ENCODE measurements around the gene NOP56.

NOP56 gene

DNA sequence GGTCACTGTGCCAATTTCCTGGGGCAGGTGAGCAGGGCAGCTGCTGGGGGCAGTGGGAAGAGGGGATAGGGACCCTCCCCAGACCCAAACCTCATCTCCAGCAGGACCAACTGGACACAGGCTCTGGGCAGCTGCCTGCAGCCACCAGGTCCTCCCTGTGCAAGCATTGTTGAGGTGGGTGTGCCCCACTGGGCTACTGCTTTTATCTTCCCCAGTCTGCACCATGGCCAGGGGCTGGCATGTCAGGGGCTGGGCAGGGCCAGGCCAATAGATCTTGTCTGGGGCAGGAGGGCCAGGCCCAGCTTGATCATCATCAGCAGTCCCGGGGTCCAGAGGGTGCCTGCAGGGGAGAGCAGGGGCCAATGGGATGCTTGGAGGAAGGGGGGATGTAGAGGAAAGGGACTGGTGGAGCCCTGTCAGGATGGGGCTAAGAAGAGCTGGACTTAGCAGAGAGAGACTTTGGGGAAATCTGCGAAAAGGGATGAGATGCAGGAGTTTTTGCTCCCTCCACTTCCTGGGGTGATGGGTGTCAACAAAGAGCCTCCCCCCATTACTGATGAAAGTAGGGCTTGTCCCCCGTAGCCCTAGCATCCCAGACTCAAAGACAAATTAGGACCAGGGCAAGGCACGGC is 45.9 kb downstream of the NOP56 start:
- Histone ChIP-seq H3K36me3 (ENCODE audit: control insufficient read depth, insufficient read depth, low read length) (no peaks in the 10 kb centered on the region), H3K4me3 (ENCODE audit: low read depth, low read length) (no peak overlapping the region), H3K9me3 (ENCODE audit: control insufficient read depth, insufficient read depth, low read length) (no peaks in the 10 kb centered on the region), H3K27me3 (ENCODE audit: control insufficient read depth, insufficient read depth, low read length) (peaks cover 91% of the 10 kb centered on the region), H3K4me1 (ENCODE audit: control insufficient read depth, insufficient read depth, low read length) (peaks cover 17% of the 10 kb centered on the region), H3K9ac (ENCODE audit: low read depth, low read length) (no peak overlapping the region)

- Histone ChIP-seq H3K36me3 (ENCODE audit: control insufficient read depth, insufficient read depth, low read length) (no peaks in the 10 kb centered on the region), H3K27me3 (ENCODE audit: control insufficient read depth, insufficient read depth, low read length) (peaks cover 92% of the 10 kb centered on the region), H3K9me3 (ENCODE audit: control insufficient read depth, insufficient read depth, low read length) (no peaks in the 10 kb centered on the region), H3K9ac (ENCODE audit: low read depth, low read length) (no peak overlapping the region), H3K4me1 (ENCODE audit: control insufficient read depth, insufficient read depth, low read length) (peaks cover 17% of the 10 kb centered on the region), H3K4me3 (ENCODE audit: low read depth, low read length) (no peak overlapping the region)
Observed at GRCh38 chr20:2698912-2699311, 46.5 kb downstream of the NOP56 start.

DNA sequence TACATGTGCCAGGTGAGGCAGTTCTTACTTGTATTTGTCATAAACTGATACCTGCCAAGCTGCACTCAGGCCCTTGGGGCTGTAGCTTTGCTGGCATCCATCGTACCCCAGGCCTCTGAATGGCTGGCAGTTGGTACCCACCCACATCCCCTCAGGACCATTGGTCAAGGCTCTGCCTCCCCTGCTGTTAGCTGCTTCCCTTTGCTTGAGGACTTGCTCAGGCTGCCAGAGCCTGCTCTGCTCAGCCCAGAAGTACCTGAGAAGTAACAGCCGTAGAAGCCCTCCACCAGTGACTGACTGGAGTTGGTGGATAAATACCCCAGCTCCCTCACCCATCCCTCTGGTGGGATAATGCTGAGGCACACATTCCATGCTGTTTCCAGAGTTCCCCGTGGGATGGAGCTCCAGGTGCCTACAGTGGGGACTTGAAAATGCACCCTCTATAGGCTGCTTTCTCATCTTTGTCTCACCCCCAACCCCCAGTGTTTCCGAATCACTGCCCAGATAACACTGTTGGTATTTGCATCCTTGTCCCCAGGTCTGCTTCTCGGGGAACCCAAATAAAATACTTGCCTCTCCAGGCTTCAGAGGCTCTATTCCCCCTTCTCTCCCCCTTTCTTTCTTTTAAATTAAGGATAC is 47.5 kb downstream of the NOP56 start:
- peaks cover 92% of the 10 kb centered on the region for H3K27me3 ChIP-seq (ENCODE audit: control insufficient read depth, insufficient read depth, low read length)
- no peak overlapping the region for H3K4me3 ChIP-seq (ENCODE audit: low read depth, low read length)

GRCh38 chr20:2700913-2701620 is 48.6 kb downstream of the NOP56 start:
- no peaks in the 10 kb centered on the region for H3K36me3 ChIP-seq (ENCODE audit: control insufficient read depth, insufficient read depth, low read length)
- H3K9me3 ChIP-seq (ENCODE audit: control insufficient read depth, insufficient read depth, low read length): no peaks in the 10 kb centered on the region
- peaks cover 20% of the 10 kb centered on the region for H3K4me1 ChIP-seq (ENCODE audit: control insufficient read depth, insufficient read depth, low read length)
- H3K9ac ChIP-seq (ENCODE audit: low read depth, low read length): no peak overlapping the region
- H3K27me3 ChIP-seq (ENCODE audit: control insufficient read depth, insufficient read depth, low read length): peaks cover 91% of the 10 kb centered on the region
- H3K4me3 ChIP-seq (ENCODE audit: low read depth, low read length): peak overlapping the region; percentile 30

More for the DNA sequence above, 47.5 kb downstream of the NOP56 start:
- H3K36me3 ChIP-seq (ENCODE audit: control insufficient read depth, insufficient read depth, low read length): no peaks in the 10 kb centered on the region
- peaks cover 17% of the 10 kb centered on the region for H3K4me1 ChIP-seq (ENCODE audit: control insufficient read depth, insufficient read depth, low read length)
- no peaks in the 10 kb centered on the region for H3K9me3 ChIP-seq (ENCODE audit: control insufficient read depth, insufficient read depth, low read length)
- H3K9ac ChIP-seq (ENCODE audit: low read depth, low read length): no peak overlapping the region

DNA sequence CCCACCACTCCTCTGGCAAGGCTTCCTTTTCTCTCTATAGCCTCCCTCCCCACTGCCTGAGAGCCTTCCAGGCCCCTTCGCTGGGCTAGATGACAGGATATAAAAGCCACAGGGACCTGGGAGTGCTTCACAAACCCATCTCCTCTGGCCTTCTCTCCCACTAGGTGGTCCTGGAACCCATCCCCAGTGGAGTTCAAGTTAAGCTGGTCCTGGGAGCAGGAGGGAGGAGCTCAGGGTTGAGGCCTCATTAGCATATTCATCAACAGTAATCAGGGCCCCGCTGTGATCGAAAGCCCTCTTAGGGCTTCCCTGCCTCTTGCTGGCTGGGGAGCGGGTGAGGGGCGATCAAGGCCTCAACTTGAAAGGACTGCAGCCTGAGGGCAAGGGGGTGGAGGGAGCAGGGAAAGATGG is 49.2 kb downstream of the NOP56 start:
- no peak overlapping the region for H3K9ac ChIP-seq (ENCODE audit: low read depth, low read length)
- peak overlapping the region; percentile 30 for H3K4me3 ChIP-seq (ENCODE audit: low read depth, low read length)
- H3K9me3 ChIP-seq (ENCODE audit: control insufficient read depth, insufficient read depth, low read length): no peaks in the 10 kb centered on the region
- H3K4me1 ChIP-seq (ENCODE audit: control insufficient read depth, insufficient read depth, low read length): peaks cover 24% of the 10 kb centered on the region
- H3K27me3 ChIP-seq (ENCODE audit: control insufficient read depth, insufficient read depth, low read length): peaks cover 91% of the 10 kb centered on the region
- H3K36me3 ChIP-seq (ENCODE audit: control insufficient read depth, insufficient read depth, low read length): no peaks in the 10 kb centered on the region

DNA sequence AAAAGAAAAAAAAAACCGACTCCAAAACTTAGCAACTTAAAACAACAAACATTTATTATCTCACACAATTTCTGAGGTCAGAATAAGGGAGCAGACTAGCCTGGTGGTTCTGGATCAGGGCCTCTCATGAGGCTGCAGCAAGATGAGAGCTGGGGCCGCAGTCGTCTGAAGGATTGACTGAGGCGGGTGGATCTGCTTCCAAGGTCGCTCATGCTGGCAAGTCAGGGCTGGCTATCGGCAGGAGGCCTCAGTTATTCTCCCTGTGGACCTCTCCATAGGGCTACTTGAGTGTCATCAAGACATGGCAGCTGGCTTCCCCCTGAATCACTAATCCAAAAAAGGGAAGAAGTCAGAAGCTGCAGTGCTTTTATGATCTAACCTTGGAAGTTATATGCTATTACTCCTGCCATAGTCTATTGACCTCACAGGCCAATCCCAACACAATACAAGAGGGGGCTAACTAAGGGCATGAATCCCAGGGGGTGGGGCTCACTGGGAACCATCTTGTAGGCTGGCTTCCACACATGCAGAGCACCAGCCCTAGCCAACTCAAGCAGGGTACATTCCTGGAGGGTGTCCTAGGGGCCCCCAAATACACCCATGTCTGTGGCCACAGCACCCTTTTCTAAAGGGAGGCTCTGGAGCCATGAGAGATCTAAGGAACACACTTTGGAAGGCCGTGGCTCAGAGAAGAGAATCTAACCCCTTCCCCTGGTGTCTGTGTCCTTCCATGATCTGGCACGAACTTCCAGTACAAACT is 51.5 kb downstream of the NOP56 start:
- Histone ChIP-seq H3K4me1 (ENCODE audit: control insufficient read depth, insufficient read depth, low read length) (peaks cover 28% of the 10 kb centered on the region), H3K27me3 (ENCODE audit: control insufficient read depth, insufficient read depth, low read length) (peaks cover 84% of the 10 kb centered on the region), H3K36me3 (ENCODE audit: control insufficient read depth, insufficient read depth, low read length) (no peaks in the 10 kb centered on the region), H3K9me3 (ENCODE audit: control insufficient read depth, insufficient read depth, low read length) (no peaks in the 10 kb centered on the region), H3K9ac (ENCODE audit: low read depth, low read length) (no peak overlapping the region), H3K4me3 (ENCODE audit: low read depth, low read length) (no peak overlapping the region)

- H3K9ac ChIP-seq (ENCODE audit: low read depth, low read length): no peak overlapping the region
- no peaks in the 10 kb centered on the region for H3K9me3 ChIP-seq (ENCODE audit: control insufficient read depth, insufficient read depth, low read length)
- peak overlapping the region; percentile 18 for H3K4me3 ChIP-seq (ENCODE audit: low read depth, low read length)
- H3K4me1 ChIP-seq (ENCODE audit: control insufficient read depth, insufficient read depth, low read length): peaks cover 29% of the 10 kb centered on the region
- H3K27me3 ChIP-seq (ENCODE audit: control insufficient read depth, insufficient read depth, low read length): peaks cover 62% of the 10 kb centered on the region
- H3K36me3 ChIP-seq (ENCODE audit: control insufficient read depth, insufficient read depth, low read length): no peaks in the 10 kb centered on the region
Observed at GRCh38 chr20:2705931-2706645, 53.7 kb downstream of the NOP56 start.

DNA sequence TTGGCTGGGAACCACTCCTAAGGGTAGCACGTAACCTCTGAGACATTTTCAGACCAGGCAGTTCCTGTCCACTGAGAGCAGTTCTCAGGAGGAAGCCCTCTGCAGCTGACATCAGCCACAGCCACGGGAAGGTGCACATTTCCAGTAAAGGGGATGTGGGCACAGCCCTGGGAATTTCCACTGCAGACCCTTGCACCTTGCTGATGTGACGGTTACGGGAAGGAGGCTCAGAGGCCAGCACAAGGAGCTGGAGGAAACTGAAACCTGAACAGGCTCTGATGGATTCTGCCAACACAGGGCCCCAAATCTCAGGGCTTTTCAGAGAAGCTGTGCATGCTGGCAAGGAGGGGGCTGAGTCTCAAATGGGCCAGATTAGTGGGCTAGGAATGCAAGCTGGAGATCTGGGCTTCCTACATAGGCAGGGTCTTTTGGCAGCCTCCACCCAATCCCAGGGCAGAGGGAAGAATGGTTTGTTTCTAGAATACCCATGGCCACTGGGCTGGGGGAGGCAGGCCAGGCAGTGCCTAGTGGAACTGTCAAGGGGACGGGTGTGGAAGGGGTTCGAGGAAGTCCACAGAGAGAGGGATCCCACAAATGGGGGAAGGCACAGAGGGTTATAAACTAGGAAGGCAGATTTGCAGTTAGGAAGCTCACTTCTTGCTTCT is 54.4 kb downstream of the NOP56 start:
- H3K9ac ChIP-seq (ENCODE audit: low read depth, low read length): no peak overlapping the region

GRCh38 chr20:2707353-2708072 is 55.1 kb downstream of the NOP56 start:
- H3K9ac ChIP-seq (ENCODE audit: low read depth, low read length): no peak overlapping the region
- peaks cover 19% of the 10 kb centered on the region for H3K4me1 ChIP-seq (ENCODE audit: control insufficient read depth, insufficient read depth, low read length)
- H3K27me3 ChIP-seq (ENCODE audit: control insufficient read depth, insufficient read depth, low read length): peaks cover 56% of the 10 kb centered on the region
- no peak overlapping the region for H3K4me3 ChIP-seq (ENCODE audit: low read depth, low read length)
- H3K9me3 ChIP-seq (ENCODE audit: control insufficient read depth, insufficient read depth, low read length): no peaks in the 10 kb centered on the region
- H3K36me3 ChIP-seq (ENCODE audit: control insufficient read depth, insufficient read depth, low read length): no peaks in the 10 kb centered on the region

More for the DNA sequence above, 54.4 kb downstream of the NOP56 start:
- no peak overlapping the region for H3K4me3 ChIP-seq (ENCODE audit: low read depth, low read length)
- no peaks in the 10 kb centered on the region for H3K9me3 ChIP-seq (ENCODE audit: control insufficient read depth, insufficient read depth, low read length)
- peaks cover 24% of the 10 kb centered on the region for H3K4me1 ChIP-seq (ENCODE audit: control insufficient read depth, insufficient read depth, low read length)
- no peaks in the 10 kb centered on the region for H3K36me3 ChIP-seq (ENCODE audit: control insufficient read depth, insufficient read depth, low read length)
- H3K27me3 ChIP-seq (ENCODE audit: control insufficient read depth, insufficient read depth, low read length): peaks cover 56% of the 10 kb centered on the region

All from iPS-15b (cell line).